AG09309 (cell line): ENCODE data around the gene SLC25A51.
"Not testable (repeated sequence)": the region's sequence is repeated elsewhere in the genome, so short reads cannot be mapped to it uniquely, and the experiment has no call there.

Experiments
- DNase-seq: peaks from one replicate; pipeline ENCODE4 v3.0.0-alpha.2; 2010; ENCODE audit warnings: low read depth
- H3K4me3 ChIP-seq: 2 replicates; pipeline ENCODE4 v1.5.1; 2011; ENCODE audit warnings: mild to moderate bottlenecking, low read depth, low read length, moderate library complexity; ENCODE audit not compliant: control insufficient read depth
- CTCF ChIP-seq: IDR thresholded peaks from 2 replicates; pipeline ENCODE4 v1.5.1; 2011; ENCODE audit warnings: mild to moderate bottlenecking, low read depth, low read length, inconsistent platforms; ENCODE audit not compliant: insufficient read depth, control insufficient read depth; ENCODE audit errors: missing control alignments

The SLC25A51 gene

GRCh38 chr9:37910271-37910670, 6.3 kb upstream of the SLC25A51 start:
- H3K4me3 ChIP-seq = no peak overlapping the region
- DNase-seq = no peak
- TF ChIP-seq CTCF = no peak

GRCh38 chr9:37909836-37910235, 5.9 kb upstream of the SLC25A51 start:
- H3K4me3 ChIP-seq, DNase-seq: not testable (repeated sequence)

GRCh38 chr9:37909326-37909725, 5.4 kb upstream of the SLC25A51 start:
- TF ChIP-seq CTCF = no peak
- H3K4me3 ChIP-seq = no peak overlapping the region
- DNase-seq = no peak

GRCh38 chr9:37908698-37909186, 4.8 kb upstream of the SLC25A51 start:
- TF ChIP-seq CTCF = no peak
- H3K4me3 ChIP-seq = no peak overlapping the region
- DNase-seq = no peak

GRCh38 chr9:37908283-37908682, 4.4 kb upstream of the SLC25A51 start:
- TF ChIP-seq CTCF = no peak
- no peak overlapping the region for H3K4me3 ChIP-seq
- DNase-seq = no peak

GRCh38 chr9:37906312-37907239, 2.6 kb upstream of the SLC25A51 start:
- no peak for DNase-seq
- H3K4me3 ChIP-seq = no peak overlapping the region
- TF ChIP-seq CTCF = no peak

GRCh38 chr9:37905776-37906175, 1.8 kb upstream of the SLC25A51 start:
- no peak for TF ChIP-seq CTCF
- DNase-seq = no peak
- no peak overlapping the region for H3K4me3 ChIP-seq
